22Rv1 (cell line): ENCODE data around the gene TP53TG5.

ENCODE experiments used
- H3K27ac ChIP-seq: fragments of 450-650 bp; 2 replicates; pipeline ENCODE4 v1.5.1; 2017
- CTCF ChIP-seq: fragments of 450-650 bp; IDR thresholded peaks from 2 replicates; pipeline ENCODE4 v1.5.1; 2017; ENCODE audit warnings: mild to moderate bottlenecking
- ZFX ChIP-seq: fragments of 450-650 bp; IDR thresholded peaks from 2 replicates; pipeline ENCODE4 v1.6.1; 2017; ENCODE audit warnings: antibody characterized with exemption, borderline replicate concordance

The TP53TG5 gene

GRCh38 chr20:45365444-45365970, 12.6 kb downstream of the TP53TG5 start:
- TF ChIP-seq ZFX, result no peak
- TF ChIP-seq CTCF, result no peak
- H3K27ac ChIP-seq, result no peak overlapping the region

DNA sequence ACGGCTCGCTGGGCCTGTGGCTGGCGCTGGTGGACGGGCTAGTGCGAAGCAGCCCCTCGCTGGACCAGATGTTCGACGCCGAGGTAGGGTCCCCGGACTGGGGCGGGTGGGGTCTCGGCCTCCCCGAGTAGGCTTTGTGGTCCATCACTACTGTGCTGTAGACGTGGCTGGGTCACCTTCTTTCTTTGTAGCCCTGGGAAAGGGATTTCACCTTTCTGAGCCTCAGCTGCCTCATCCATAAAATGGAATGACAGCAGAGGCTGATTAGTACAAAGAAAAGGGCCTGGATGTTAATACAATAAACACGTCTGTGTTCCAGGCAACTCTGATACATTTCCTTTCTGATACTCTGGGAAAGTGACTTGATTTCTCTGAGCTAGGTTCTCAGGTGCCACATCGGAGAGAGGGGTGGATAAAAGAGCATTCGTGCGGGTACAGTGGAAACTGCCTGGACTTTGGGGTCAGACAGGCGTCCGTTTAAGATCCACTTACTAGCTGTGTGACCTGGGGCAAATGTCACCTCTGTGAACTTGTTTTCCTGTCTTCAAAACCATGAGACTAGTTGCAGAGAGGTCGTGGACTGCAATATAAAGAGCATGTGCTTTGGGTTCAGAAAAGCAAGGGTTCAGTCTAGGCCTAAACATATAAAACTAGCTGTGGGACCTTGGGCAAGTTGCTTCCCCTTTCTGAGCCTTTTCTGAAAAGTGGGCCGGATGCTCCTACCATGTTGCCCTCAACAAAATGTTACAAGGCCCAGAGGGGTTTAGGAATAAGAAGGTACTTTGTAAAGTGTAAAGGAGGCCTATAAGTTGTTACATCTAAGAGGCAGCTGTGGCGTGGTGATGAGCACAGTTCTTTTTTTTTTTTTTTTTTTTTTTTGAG, 14.3 kb downstream of the TP53TG5 start:
- H3K27ac ChIP-seq, result peak overlapping the region; percentile 87
- TF ChIP-seq CTCF (no peak), ZFX (no peak)

DNA sequence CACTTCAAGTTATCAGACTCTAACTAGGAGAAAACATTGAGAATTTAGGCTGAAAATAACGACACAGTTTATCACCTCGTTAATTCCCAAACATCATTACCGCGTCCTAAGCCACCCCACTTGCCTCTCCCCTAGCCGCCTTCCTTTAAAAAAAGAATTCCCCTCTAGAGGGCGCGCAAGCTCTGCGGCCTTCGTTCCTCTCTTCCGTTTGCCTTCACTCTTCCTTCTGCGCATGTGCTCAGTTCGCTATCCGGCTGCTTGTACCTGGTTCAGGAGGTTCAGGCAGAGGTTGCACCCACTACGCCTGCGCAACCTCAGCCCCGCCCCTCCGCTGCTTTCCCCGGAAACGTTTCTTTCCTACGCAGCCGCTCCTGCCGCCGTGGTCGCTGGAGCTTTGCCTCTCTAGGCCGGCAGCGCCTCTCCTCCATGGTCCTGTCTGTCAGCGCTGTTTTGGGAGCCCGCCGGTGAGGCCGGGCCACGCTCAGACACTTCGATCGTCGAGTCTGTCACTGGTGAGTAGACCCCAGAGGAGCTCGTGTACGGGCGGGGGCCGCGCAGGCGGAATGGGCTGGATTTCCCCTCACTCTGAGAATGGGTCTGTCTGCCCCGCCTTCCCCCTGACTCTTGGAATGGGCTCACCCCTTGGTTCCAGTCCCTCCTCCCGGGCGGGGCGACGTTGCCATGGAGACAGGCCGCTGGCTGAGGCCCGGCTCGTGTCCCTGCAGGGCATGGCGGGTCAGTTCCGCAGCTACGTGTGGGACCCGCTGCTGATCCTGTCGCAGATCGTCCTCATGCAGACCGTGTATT, 15.1 kb downstream of the TP53TG5 start, which contains the start of gene SYS1:
Gene SYS1, plus strand, starts transcription at position 353 of the 807 bp plus-strand sequence. Its CDS starts 376 bp downstream, at position 729.
- H3K27ac ChIP-seq, result peak within 1 kb of the TSS; percentile 87
- peak; percentile 98 for TF ChIP-seq CTCF
- no peak for TF ChIP-seq ZFX

- H3K27ac ChIP-seq, result no peak overlapping the region
- TF ChIP-seq CTCF (no peak), ZFX (no peak)
These were observed 16.3 kb downstream of the TP53TG5 start for GRCh38 chr20:45361793-45362192.

GRCh38 chr20:45359406-45360148, 18.5 kb downstream of the TP53TG5 start:
- H3K27ac ChIP-seq, result no peak overlapping the region

GRCh38 chr20:45359069-45359405, 19.1 kb downstream of the TP53TG5 start:
- TF ChIP-seq CTCF (no peak), ZFX (no peak)
- H3K27ac ChIP-seq, result no peak overlapping the region

More at GRCh38 chr20:45359406-45360148, 18.5 kb downstream of the TP53TG5 start:
- no peak for TF ChIP-seq CTCF
- no peak for TF ChIP-seq ZFX
